ENCODE data around the gene POC5.

Gene POC5

DNA sequence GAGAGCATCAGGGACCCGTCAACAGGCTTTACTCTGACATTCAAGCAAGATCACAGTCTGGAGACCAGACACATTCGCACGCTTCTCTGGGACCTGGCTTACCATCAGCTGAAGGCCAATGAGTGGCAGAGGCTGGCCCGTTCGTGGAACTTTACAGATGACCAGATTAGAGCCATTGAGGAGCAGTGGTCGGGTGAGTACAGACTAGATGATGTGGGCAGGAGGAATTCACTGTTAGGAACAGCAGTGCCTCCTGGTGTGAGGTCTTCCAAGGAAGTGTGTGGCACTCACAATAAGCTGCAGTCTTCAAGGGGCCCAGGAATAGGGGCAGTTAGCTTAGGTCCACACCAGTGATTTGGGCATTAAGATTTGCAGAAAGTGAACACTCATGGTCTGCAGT is 50.4 kb downstream of the POC5 start:
- no peaks in the 10 kb centered on the region for H3K27me3 ChIP-seq (ENCODE audit: insufficient read depth, low read depth)
- no peak overlapping the region for H3K4me2 ChIP-seq
- no peak overlapping the region for H3K9ac ChIP-seq
- no peaks in the 10 kb centered on the region for H4K20me1 ChIP-seq (ENCODE audit: insufficient read depth)
- no peaks in the 10 kb centered on the region for H3K36me3 ChIP-seq (ENCODE audit: insufficient read depth)
- H2AFZ ChIP-seq (ENCODE audit: low read depth), result no peak overlapping the region
- H3K27ac ChIP-seq, result no peak overlapping the region
- TF ChIP-seq, protein P1, sequence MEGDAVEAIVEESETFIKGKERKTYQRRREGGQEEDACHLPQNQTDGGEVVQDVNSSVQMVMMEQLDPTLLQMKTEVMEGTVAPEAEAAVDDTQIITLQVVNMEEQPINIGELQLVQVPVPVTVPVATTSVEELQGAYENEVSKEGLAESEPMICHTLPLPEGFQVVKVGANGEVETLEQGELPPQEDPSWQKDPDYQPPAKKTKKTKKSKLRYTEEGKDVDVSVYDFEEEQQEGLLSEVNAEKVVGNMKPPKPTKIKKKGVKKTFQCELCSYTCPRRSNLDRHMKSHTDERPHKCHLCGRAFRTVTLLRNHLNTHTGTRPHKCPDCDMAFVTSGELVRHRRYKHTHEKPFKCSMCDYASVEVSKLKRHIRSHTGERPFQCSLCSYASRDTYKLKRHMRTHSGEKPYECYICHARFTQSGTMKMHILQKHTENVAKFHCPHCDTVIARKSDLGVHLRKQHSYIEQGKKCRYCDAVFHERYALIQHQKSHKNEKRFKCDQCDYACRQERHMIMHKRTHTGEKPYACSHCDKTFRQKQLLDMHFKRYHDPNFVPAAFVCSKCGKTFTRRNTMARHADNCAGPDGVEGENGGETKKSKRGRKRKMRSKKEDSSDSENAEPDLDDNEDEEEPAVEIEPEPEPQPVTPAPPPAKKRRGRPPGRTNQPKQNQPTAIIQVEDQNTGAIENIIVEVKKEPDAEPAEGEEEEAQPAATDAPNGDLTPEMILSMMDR (conservative IDR thresholded peaks at IDR 0.05; ENCODE audit: low read depth, low read length), result no peak
- no peak overlapping the region for H3K4me3 ChIP-seq (IDR thresholded peaks at IDR 0.05; ENCODE audit: insufficient read depth, low read depth, low read length)
- peaks cover 11% of the 10 kb centered on the region for H3K4me1 ChIP-seq (ENCODE audit: low read depth, poor library complexity, severe bottlenecking)
- no peaks in the 10 kb centered on the region for H3K79me2 ChIP-seq (ENCODE audit: insufficient read depth, low read depth)

DNA sequence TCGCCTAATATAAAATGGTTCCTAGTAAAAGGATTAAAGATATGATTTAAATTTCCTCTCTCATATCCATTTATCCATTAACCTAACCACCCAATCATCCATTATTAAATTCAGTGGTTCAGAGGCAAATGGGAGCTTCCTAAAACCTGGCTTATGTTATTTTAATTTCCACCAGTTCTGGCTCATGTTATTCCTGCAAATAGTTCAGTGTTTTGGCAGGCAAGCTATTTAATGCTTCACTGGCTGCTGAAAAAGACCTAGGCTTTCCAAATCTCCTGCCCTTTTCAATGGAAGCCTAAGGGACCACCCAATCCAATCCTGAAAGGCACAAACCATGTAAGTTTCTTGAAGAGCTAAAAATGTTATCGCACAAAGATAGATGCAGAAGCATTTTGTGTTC is 52.3 kb downstream of the POC5 start:
- TF ChIP-seq, protein P1 (conservative IDR thresholded peaks at IDR 0.05; ENCODE audit: low read depth, low read length), result no peak
- Histone ChIP-seq H3K36me3 (ENCODE audit: insufficient read depth) (no peaks in the 10 kb centered on the region), H3K27ac (no peak overlapping the region), H3K9ac (no peak overlapping the region), H3K79me2 (ENCODE audit: insufficient read depth, low read depth) (no peaks in the 10 kb centered on the region), H4K20me1 (ENCODE audit: insufficient read depth) (no peaks in the 10 kb centered on the region), H2AFZ (ENCODE audit: low read depth) (no peak overlapping the region), H3K27me3 (ENCODE audit: insufficient read depth, low read depth) (no peaks in the 10 kb centered on the region), H3K4me3 (IDR thresholded peaks at IDR 0.05; ENCODE audit: insufficient read depth, low read depth, low read length) (no peak overlapping the region), H3K4me1 (ENCODE audit: low read depth, poor library complexity, severe bottlenecking) (peaks cover 11% of the 10 kb centered on the region), H3K4me2 (no peak overlapping the region)

DNA sequence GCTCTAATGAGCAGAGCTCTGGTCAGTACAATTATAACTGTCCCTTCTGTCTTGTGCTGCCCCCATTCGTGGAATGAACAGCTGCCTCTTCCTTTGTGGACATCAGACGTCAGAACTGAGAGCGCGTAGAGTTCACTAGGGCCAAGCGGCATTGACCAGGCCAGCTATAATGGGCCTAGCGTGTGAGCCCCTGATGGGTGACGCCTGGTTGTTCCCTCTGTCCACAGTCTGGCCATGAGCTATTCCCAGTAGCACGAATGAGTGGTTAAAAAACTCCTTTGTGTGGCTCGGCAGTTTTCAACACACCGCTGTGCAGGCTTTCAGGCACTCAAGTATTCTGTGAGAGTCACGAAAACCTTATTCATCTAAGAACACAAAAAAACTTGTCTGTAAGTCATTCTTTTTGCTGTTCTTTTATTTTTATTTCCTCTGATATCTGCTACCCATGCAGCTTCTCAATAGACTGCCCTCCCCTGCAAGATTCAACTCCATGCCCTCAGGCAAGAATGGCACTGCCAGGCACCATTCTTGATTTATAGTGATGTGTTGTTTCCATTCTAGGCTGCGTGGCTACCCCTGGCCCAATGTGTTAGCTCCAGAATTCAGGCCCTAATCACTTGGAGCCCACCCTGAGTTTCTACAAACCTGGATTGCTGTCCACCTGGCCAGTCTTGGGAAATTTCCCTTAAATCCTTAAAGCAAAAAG is 53.5 kb downstream of the POC5 start:
- peaks cover 5% of the 10 kb centered on the region for H3K4me1 ChIP-seq (ENCODE audit: low read depth, poor library complexity, severe bottlenecking)
- TF ChIP-seq, protein P1 (conservative IDR thresholded peaks at IDR 0.05; ENCODE audit: low read depth, low read length), result no peak
- no peaks in the 10 kb centered on the region for H3K27me3 ChIP-seq (ENCODE audit: insufficient read depth, low read depth)
- no peak overlapping the region for H3K4me3 ChIP-seq (IDR thresholded peaks at IDR 0.05; ENCODE audit: insufficient read depth, low read depth, low read length)
- H3K79me2 ChIP-seq (ENCODE audit: insufficient read depth, low read depth), result no peaks in the 10 kb centered on the region
- no peaks in the 10 kb centered on the region for H4K20me1 ChIP-seq (ENCODE audit: insufficient read depth)
- H3K9ac ChIP-seq, result no peak overlapping the region
- H3K4me2 ChIP-seq, result no peak overlapping the region
- no peak overlapping the region for H3K27ac ChIP-seq
- no peaks in the 10 kb centered on the region for H3K36me3 ChIP-seq (ENCODE audit: insufficient read depth)
- H2AFZ ChIP-seq (ENCODE audit: low read depth), result no peak overlapping the region

- no peaks in the 10 kb centered on the region for H4K20me1 ChIP-seq (ENCODE audit: insufficient read depth)
- H3K4me1 ChIP-seq (ENCODE audit: low read depth, poor library complexity, severe bottlenecking), result no peaks in the 10 kb centered on the region
- no peak overlapping the region for H2AFZ ChIP-seq (ENCODE audit: low read depth)
- no peak overlapping the region for H3K9ac ChIP-seq
- H3K27me3 ChIP-seq (ENCODE audit: insufficient read depth, low read depth), result no peaks in the 10 kb centered on the region
- TF ChIP-seq, protein P1 (conservative IDR thresholded peaks at IDR 0.05; ENCODE audit: low read depth, low read length), result no peak
- H3K36me3 ChIP-seq (ENCODE audit: insufficient read depth), result no peaks in the 10 kb centered on the region
- H3K4me2 ChIP-seq, result no peak overlapping the region
- no peak overlapping the region for H3K4me3 ChIP-seq (IDR thresholded peaks at IDR 0.05; ENCODE audit: insufficient read depth, low read depth, low read length)
- no peak overlapping the region for H3K27ac ChIP-seq
- no peaks in the 10 kb centered on the region for H3K79me2 ChIP-seq (ENCODE audit: insufficient read depth, low read depth)
These were observed 55.2 kb downstream of the POC5 start for GRCh38 chr5:75662061-75662460.
